H9 (cell line): ENCODE data around the gene IBA57. TPM values are rescaled to one million over a fixed set of nuclear protein-coding genes. Genes with fewer than 3 reads are reported as not detected.

ENCODE experiments used
- DNase-seq: peaks from one replicate; pipeline ENCODE4 v3.0.0-alpha.2; 2017
- H2AFZ ChIP-seq: one replicate; pipeline ENCODE4 v1.6.1; 2013; ENCODE audit warnings: mild to moderate bottlenecking, low read length, control low read depth, moderate library complexity
- H2AK5ac ChIP-seq: 2 replicates; pipeline ENCODE4 v1.6.1; 2013; ENCODE audit warnings: low read length, control low read depth, mixed read lengths; ENCODE audit not compliant: insufficient read length
- H2BK120ac ChIP-seq: one replicate; pipeline ENCODE4 v1.6.1; 2013; ENCODE audit warnings: low read depth, mild to moderate bottlenecking, low read length, control low read depth, inconsistent platforms; ENCODE audit not compliant: poor library complexity, severe bottlenecking
- H2BK12ac ChIP-seq: 2 replicates; pipeline ENCODE4 v1.6.1; 2013; ENCODE audit warnings: low read length, control low read depth, mixed read lengths, low read depth; ENCODE audit not compliant: insufficient read length
- H2BK15ac ChIP-seq: 2 replicates; pipeline ENCODE4 v1.6.1; 2013; ENCODE audit warnings: low read depth, low read length, control low read depth
- H2BK20ac ChIP-seq: one replicate; pipeline ENCODE4 v1.6.1; 2013; ENCODE audit warnings: low read depth, mild to moderate bottlenecking, low read length, control low read depth, inconsistent platforms; ENCODE audit not compliant: poor library complexity, severe bottlenecking
- H2BK5ac ChIP-seq: 2 replicates; pipeline ENCODE4 v1.6.1; 2013; ENCODE audit warnings: low read length, control low read depth, mixed read lengths; ENCODE audit not compliant: insufficient read length
- H3K14ac ChIP-seq: 2 replicates; pipeline ENCODE4 v1.6.1; 2013; ENCODE audit warnings: low read length, control low read depth; ENCODE audit not compliant: insufficient read depth
- H3K18ac ChIP-seq: 2 replicates; pipeline ENCODE4 v1.6.1; 2013; ENCODE audit warnings: low read depth, mild to moderate bottlenecking, mixed read lengths, low read length, control low read depth; ENCODE audit not compliant: insufficient read length
- H3K23ac ChIP-seq: 2 replicates; pipeline ENCODE4 v1.6.1; 2013; ENCODE audit warnings: low read length, control low read depth, mixed read lengths, low read depth; ENCODE audit not compliant: insufficient read length
- H3K23me2 ChIP-seq: 2 replicates; pipeline ENCODE4 v1.6.1; 2013; ENCODE audit warnings: low read depth, mild to moderate bottlenecking, mixed read lengths, low read length, control low read depth; ENCODE audit not compliant: insufficient read length, poor library complexity, severe bottlenecking
- H3K27ac ChIP-seq: 2 replicates; pipeline ENCODE4 v1.5.1; 2013; ENCODE audit warnings: low read length, control low read depth, mixed read lengths, low read depth; ENCODE audit not compliant: insufficient read length
- H3K27me3 ChIP-seq: 2 replicates; pipeline ENCODE4 v1.6.1; 2013; ENCODE audit warnings: low read length, control low read depth, inconsistent platforms; ENCODE audit not compliant: insufficient read depth
- H3K4ac ChIP-seq: 2 replicates; pipeline ENCODE4 v1.6.1; 2013; ENCODE audit warnings: low read depth, mild to moderate bottlenecking, control low read depth, inconsistent platforms, low read length, moderate library complexity
- H3K4me1 ChIP-seq: 2 replicates; pipeline ENCODE4 v1.6.1; 2013; ENCODE audit warnings: low read length, control low read depth, inconsistent platforms; ENCODE audit not compliant: insufficient read depth
- H3K4me2 ChIP-seq: 2 replicates; pipeline ENCODE4 v1.6.1; 2013; ENCODE audit warnings: low read length, control low read depth, mixed read lengths; ENCODE audit not compliant: insufficient read length, insufficient read depth
- H3K56ac ChIP-seq: 2 replicates; pipeline ENCODE4 v1.6.1; 2013; ENCODE audit warnings: low read depth, mild to moderate bottlenecking, mixed read lengths, low read length, control low read depth; ENCODE audit not compliant: insufficient read length
- H3K79me1 ChIP-seq: 2 replicates; pipeline ENCODE4 v1.6.1; 2013; ENCODE audit warnings: low read depth, mild to moderate bottlenecking, moderate library complexity, low read length, control low read depth, inconsistent platforms; ENCODE audit not compliant: insufficient read depth, poor library complexity, severe bottlenecking
- H3K79me2 ChIP-seq: 2 replicates; pipeline ENCODE4 v1.6.1; 2013; ENCODE audit warnings: low read length, control low read depth, inconsistent platforms; ENCODE audit not compliant: insufficient read depth
- H3K9ac ChIP-seq: 2 replicates; pipeline ENCODE4 v1.6.1; 2013; ENCODE audit warnings: low read length, control low read depth, mixed read lengths; ENCODE audit not compliant: insufficient read length; ENCODE audit errors: extremely low read depth
- H3K9me3 ChIP-seq: one replicate; pipeline ENCODE4 v1.6.1; 2013; ENCODE audit warnings: low read depth, low read length, inconsistent platforms; ENCODE audit not compliant: control insufficient read depth
- H3T11ph ChIP-seq: one replicate; pipeline ENCODE4 v1.6.1; 2013; ENCODE audit warnings: mild to moderate bottlenecking, low read length, control low read depth, inconsistent platforms
- H4K20me1 ChIP-seq: one replicate; pipeline ENCODE4 v1.6.1; 2013; ENCODE audit not compliant: control insufficient read depth, insufficient read length, insufficient read depth
- H4K5ac ChIP-seq: 2 replicates; pipeline ENCODE4 v1.6.1; 2013; ENCODE audit warnings: low read depth, mild to moderate bottlenecking, mixed read lengths, low read length, control low read depth; ENCODE audit not compliant: insufficient read length
- H4K8ac ChIP-seq: replicated peaks from 2 replicates; pipeline ENCODE4 v1.6.1; 2013; ENCODE audit warnings: low read length, control low read depth, mixed read lengths, low read depth; ENCODE audit not compliant: insufficient read length
- H4K91ac ChIP-seq: 2 replicates; pipeline ENCODE4 v1.6.1; 2013; ENCODE audit warnings: low read depth, mild to moderate bottlenecking, moderate library complexity, mixed read lengths, low read length, control low read depth; ENCODE audit not compliant: insufficient read length
- H3K27ac Mint-ChIP-seq, 3 experiments: 2 replicates in 2 of 3; 3 replicates in 1 of 3; pipeline ENCODE4 v1.8.0; 2020 to 2021; ENCODE audit warnings: mixed read lengths in 3 of 3, mild to moderate bottlenecking in 1 of 3, moderate library complexity in 1 of 3
- H3K27me3 Mint-ChIP-seq: 2 replicates; pipeline ENCODE4 v1.8.0; 2021; ENCODE audit warnings: low read depth, mild to moderate bottlenecking, moderate library complexity, mixed read lengths
- H3K36me3 Mint-ChIP-seq, 3 experiments: 2 replicates in 2 of 3; 3 replicates in 1 of 3; pipeline ENCODE4 v1.8.0; 2020 to 2021; ENCODE audit warnings: low read depth in 3 of 3, mixed read lengths in 3 of 3; ENCODE audit not compliant: insufficient read depth in 1 of 3
- H3K4me1 Mint-ChIP-seq, 2 experiments: 2 replicates each; pipeline ENCODE4 v1.8.0; 2020; ENCODE audit warnings: mixed read lengths in 2 of 2
- H3K4me3 Mint-ChIP-seq, 2 experiments: 2 replicates in 1 of 2; 3 replicates in 1 of 2; pipeline ENCODE4 v1.8.0; 2020 to 2021; ENCODE audit warnings: mild to moderate bottlenecking in 2 of 2, mixed read lengths in 2 of 2, moderate library complexity in 1 of 2
- H3K9me3 Mint-ChIP-seq, 2 experiments: 2 replicates in 1 of 2; 3 replicates in 1 of 2; pipeline ENCODE4 v1.8.0; 2020; ENCODE audit warnings: mild to moderate bottlenecking in 2 of 2, mixed read lengths in 2 of 2, moderate library complexity in 1 of 2
- CTCF ChIP-seq: fragments of 200-600 bp; sonication (generic); conservative IDR thresholded peaks from 3 replicates; pipeline ENCODE4 v1.8.0; 2021; ENCODE audit warnings: antibody characterized with exemption, mild to moderate bottlenecking
- WGBS: extraction: QIAGEN DNeasy Blood & Tissue Kit; methylation state at CpG from one replicate; pipeline ENCODE4 v1.1.7; 2013; ENCODE audit warnings: missing lambda C conversion rate, low lambda C conversion rate, mixed read lengths; ENCODE audit not compliant: insufficient read length; ENCODE audit errors: extremely low coverage; 5-methylcytosine and 5-hydroxymethylcytosine counted together
- total RNA-seq: library from RNA; stranded (reverse); gene quantifications from 2 replicates; pipeline ENCODE4 v1.2.1, GENCODE V29; 2021

The IBA57 gene
- total RNA-seq, 1 experiment from 2014 or later: 12.6 TPM

- Histone ChIP-seq H2BK12ac (no peak overlapping the region), H3K4ac (no peak overlapping the region), H3T11ph (no peak overlapping the region), H3K4me2 (no peak overlapping the region), H2AK5ac (no peak overlapping the region), H4K20me1 (peaks cover 2% of the 10 kb centered on the region), H4K91ac (no peak overlapping the region), H3K9me3 (no peaks in the 10 kb centered on the region), H2BK120ac (no peak overlapping the region), H3K4me1 (no peaks in the 10 kb centered on the region), H3K79me1 (peaks cover 8% of the 10 kb centered on the region), H2BK20ac (no peak overlapping the region), H3K23ac (no peak overlapping the region), H3K79me2 (peaks cover 15% of the 10 kb centered on the region; the same call in 1 of the 2 replicates), H3K56ac (no peak overlapping the region), H3K9ac (no peak overlapping the region), H3K27ac (no peak overlapping the region), H3K27me3 (no peaks in the 10 kb centered on the region), H2AFZ (no peak overlapping the region), H3K18ac (no peak overlapping the region), H3K23me2 (peaks cover 11% of the 10 kb centered on the region), H4K8ac (no peak overlapping the region), H3K14ac (no peak overlapping the region), H2BK5ac (no peak overlapping the region), H4K5ac (no peak overlapping the region), H2BK15ac (no peak overlapping the region)
- DNase-seq: no peak
- no peak for TF ChIP-seq CTCF
- WGBS: no CpG with 5 or more reads among the region's 12 CpGs
- H3K4me1 Mint-ChIP-seq: peaks cover 4 to 15% of the 10 kb centered on the region in 2 experiments
- peak overlapping the region in 1 of 3 experiments; percentile 50; a peak in 2 of 7 replicates for H3K27ac Mint-ChIP-seq
- peaks cover 7% of the 10 kb centered on the region for H3K27me3 Mint-ChIP-seq
- peak overlapping the region in 1 of 2 experiments; percentile 56; a peak in 2 of 5 replicates for H3K4me3 Mint-ChIP-seq
- no peaks in the 10 kb centered on the region; a peak in 1 of 7 replicates for H3K36me3 Mint-ChIP-seq
- no peaks in the 10 kb centered on the region for H3K9me3 Mint-ChIP-seq
Measured at GRCh38 chr1:228143480-228144192, 22.0 kb upstream of the IBA57 start.
